Stimulated activated CD4-positive, alpha-beta T cell treated with anti-CD3 and anti-CD28 coated beads, TNF-alpha, amount 100 ng/mL, for 24 hours (primary cell): Measurements from ENCODE around the gene THSD4.
"Not testable (repeated sequence)": the region's sequence is repeated elsewhere in the genome, so short reads cannot be mapped to it uniquely, and the experiment has no call there.

ENCODE experiments used
- DNase-seq, 3 experiments: peaks; one replicate each; pipeline ENCODE4 v3.0.0-alpha.2; 2020; ENCODE audit warnings: low read depth in 3 of 3

THSD4 gene

GRCh38 chr15:71121442-71121841, 6.2 kb downstream of the THSD4 start:
- no peak for DNase-seq

- no peak for DNase-seq
Observed at GRCh38 chr15:71124937-71125790, 9.9 kb downstream of the THSD4 start.

- no peak for DNase-seq
Observed at GRCh38 chr15:71125831-71126450, 10.7 kb downstream of the THSD4 start.

GRCh38 chr15:71127083-71127482, 11.8 kb downstream of the THSD4 start:
- DNase-seq, result no peak

GRCh38 chr15:71128159-71128558, 12.9 kb downstream of the THSD4 start:
- DNase-seq, result not testable (repeated sequence)

GRCh38 chr15:71128939-71129562, 13.8 kb downstream of the THSD4 start:
- DNase-seq, result no peak

GRCh38 chr15:71129669-71130068, 14.4 kb downstream of the THSD4 start:
- DNase-seq, result no peak

- DNase-seq, result no peak
Observed at GRCh38 chr15:71131601-71132362, 16.5 kb downstream of the THSD4 start.

GRCh38 chr15:71133747-71134472, 18.6 kb downstream of the THSD4 start:
- DNase-seq, result no peak

- no peak for DNase-seq
Observed at GRCh38 chr15:71136159-71136783, 21.0 kb downstream of the THSD4 start.

- DNase-seq, result no peak
Observed at GRCh38 chr15:71136793-71137518, 21.7 kb downstream of the THSD4 start.

- no peak for DNase-seq
Observed at GRCh38 chr15:71138473-71138872, 23.2 kb downstream of the THSD4 start.

- DNase-seq, result no peak
Observed at GRCh38 chr15:71139241-71139640, 24.0 kb downstream of the THSD4 start.

GRCh38 chr15:71141572-71141971, 26.3 kb downstream of the THSD4 start:
- DNase-seq, result no peak

- DNase-seq, result no peak
Observed at GRCh38 chr15:71142780-71143179, 27.5 kb downstream of the THSD4 start.

- DNase-seq, result no peak
Observed at GRCh38 chr15:71143373-71144310, 28.4 kb downstream of the THSD4 start.

GRCh38 chr15:71145648-71146047, 30.4 kb downstream of the THSD4 start:
- no peak for DNase-seq

- no peak for DNase-seq
Observed at GRCh38 chr15:71146580-71146982, 31.3 kb downstream of the THSD4 start.

GRCh38 chr15:71148048-71148447, 32.8 kb downstream of the THSD4 start:
- DNase-seq, result no peak
